LNCAP (cell line): ENCODE data around the gene CFL1.

Experiments
- TF ChIP-seq, protein P1 (sequence below): fragments of 450-650 bp; IDR thresholded peaks from 2 replicates; pipeline ENCODE4 v1.5.1; 2017; ENCODE audit warnings: mild to moderate bottlenecking

Gene CFL1

DNA sequence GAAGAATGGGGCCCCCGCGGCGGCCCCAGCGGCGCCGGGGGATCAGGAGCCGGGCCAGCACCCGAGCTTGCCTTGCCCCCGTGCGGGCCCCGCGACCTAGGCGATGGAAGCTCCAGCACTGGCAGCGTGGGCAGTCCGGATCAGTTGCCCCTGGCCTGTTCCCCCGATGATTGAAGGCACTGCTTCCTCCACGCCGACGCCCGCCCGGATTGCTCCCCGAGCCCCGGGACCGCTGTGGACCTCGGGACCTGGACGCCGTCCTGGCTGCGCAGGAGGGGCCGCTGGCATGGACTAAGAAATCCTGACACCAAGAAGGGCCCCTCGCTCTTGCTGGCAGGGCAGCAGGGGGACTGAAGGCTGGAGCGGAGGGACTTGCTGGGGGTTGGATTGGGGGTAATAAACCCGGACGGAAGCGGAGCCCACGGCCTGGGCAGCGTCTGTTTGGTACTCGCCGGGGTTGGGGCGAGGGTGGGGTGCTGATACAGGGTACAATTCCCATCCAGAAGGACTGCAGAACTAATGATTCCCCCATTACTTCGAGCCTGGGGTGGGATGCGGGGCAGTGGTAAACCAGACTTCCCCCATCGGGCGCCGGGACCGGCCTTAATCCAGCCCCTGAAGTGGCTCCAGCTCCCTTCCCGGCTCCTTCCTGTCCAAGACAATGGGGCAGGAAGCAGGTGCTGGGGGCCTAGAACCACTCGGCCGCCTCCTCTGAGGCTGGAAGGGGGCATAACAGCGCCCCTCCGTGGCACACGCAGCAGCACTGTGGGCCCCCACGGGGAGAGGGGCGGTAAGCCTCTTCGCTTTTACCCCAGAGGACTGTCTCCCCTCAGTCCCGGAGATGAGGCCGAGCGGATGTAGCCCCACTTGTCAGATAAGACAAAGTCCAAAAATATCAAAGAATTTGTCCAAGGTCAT is 33.5 kb upstream of the CFL1 start:
- TF ChIP-seq, protein P1, sequence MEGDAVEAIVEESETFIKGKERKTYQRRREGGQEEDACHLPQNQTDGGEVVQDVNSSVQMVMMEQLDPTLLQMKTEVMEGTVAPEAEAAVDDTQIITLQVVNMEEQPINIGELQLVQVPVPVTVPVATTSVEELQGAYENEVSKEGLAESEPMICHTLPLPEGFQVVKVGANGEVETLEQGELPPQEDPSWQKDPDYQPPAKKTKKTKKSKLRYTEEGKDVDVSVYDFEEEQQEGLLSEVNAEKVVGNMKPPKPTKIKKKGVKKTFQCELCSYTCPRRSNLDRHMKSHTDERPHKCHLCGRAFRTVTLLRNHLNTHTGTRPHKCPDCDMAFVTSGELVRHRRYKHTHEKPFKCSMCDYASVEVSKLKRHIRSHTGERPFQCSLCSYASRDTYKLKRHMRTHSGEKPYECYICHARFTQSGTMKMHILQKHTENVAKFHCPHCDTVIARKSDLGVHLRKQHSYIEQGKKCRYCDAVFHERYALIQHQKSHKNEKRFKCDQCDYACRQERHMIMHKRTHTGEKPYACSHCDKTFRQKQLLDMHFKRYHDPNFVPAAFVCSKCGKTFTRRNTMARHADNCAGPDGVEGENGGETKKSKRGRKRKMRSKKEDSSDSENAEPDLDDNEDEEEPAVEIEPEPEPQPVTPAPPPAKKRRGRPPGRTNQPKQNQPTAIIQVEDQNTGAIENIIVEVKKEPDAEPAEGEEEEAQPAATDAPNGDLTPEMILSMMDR = no peak

DNA sequence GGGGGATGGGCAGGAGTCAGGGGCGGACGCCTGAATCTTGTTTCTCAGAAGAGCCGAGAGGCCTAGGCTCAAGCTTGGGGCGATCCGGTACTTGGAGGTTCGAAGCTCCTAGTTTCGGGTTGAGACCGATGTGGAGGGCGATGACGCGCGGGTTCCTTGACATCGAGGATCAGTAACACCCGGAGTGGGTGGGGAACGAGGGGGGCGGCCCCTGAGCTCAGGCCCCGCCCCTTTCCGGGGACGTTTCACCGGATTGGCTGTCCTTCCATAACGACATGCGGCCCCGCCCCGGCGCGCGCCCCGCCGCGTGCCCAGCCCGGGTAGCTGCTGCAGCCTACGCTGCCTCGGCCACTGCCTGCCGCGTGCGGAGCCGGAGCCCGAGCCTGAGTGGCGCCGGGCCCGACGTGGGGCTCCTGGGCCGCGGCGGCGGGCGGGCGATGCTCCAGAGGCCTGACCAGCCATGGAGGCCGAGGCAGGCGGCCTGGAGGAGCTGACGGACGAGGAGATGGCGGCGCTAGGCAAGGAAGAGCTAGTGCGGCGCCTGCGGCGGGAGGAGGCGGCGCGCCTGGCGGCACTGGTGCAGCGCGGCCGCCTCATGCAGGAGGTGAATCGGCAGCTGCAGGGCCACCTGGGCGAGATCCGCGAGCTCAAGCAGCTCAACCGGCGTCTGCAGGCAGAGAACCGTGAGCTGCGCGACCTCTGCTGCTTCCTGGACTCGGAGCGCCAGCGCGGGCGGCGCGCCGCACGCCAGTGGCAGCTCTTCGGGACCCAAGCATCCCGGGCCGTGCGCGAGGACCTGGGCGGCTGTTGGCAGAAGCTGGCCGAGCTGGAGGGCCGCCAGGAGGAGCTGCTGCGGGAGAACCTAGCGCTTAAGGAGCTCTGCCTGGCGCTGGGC is 32.6 kb upstream of the CFL1 start, which contains the start of gene CCDC85B:
Gene CCDC85B, plus strand, starts transcription at position 350 of the 895 bp plus-strand sequence. Its CDS starts 111 bp downstream, at position 461.
- TF ChIP-seq, protein P1 = no peak; the same call in 1 of the 2 replicates

DNA sequence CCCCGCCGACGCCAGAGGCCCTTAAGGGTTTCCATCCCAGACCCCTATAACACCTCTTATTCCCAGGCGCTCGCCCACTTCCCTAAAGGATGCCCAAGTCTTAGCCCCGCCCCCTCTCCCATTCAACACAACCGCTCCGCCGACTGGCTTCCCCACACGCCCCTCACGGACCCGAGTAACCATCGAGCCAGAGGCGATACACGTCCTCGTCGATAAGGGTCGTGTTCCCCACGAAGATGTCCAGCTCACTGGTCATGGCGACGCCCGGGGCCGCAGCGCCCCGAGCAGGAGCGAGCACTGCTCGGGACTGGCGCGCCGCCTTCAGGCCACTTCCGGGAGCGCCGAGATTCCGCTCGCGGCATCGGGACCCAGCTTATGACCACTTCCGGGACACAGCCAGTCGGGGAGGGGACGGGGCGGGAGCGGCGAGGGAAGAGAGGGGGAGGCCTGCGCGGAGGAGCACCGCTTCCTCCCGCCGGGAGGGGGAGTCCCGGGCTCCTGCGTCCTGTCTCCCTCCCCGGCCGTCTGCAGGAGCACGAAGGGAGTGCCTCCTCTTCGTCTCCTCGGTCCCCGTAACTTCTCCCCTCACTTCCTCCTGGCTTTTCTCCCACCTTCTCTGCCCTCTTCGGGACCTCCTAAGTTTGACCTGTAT is 30.3 kb upstream of the CFL1 start, which contains the start of gene FIBP:
Gene FIBP, minus strand, starts transcription at position 309 of the 652 bp plus-strand sequence. Its CDS starts 53 bp downstream, at position 256.
- TF ChIP-seq, protein P1 = peak; percentile 87

DNA sequence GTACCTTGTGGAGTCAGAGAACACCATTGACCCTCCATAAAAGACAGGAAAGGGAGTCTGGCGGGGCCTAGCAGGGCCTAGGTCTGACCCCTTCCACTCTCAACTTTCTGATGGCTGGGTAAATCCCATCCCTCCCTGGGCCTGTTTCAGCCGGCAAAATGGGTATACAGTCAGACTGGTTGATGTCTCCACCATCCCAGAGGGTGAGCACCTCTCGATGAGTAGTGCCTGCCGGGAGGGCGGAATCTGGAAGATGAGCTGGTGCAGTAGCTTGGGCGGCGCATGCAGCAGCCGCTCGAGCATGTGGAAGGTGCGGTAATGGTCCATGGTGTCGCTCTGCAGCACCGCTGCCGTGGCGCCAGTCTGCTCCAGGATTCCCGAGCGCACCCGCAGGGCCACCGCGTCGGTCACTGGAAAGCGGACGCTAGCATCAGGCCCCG is 29.8 kb upstream of the CFL1 start:
- TF ChIP-seq, protein P1 = no peak

DNA sequence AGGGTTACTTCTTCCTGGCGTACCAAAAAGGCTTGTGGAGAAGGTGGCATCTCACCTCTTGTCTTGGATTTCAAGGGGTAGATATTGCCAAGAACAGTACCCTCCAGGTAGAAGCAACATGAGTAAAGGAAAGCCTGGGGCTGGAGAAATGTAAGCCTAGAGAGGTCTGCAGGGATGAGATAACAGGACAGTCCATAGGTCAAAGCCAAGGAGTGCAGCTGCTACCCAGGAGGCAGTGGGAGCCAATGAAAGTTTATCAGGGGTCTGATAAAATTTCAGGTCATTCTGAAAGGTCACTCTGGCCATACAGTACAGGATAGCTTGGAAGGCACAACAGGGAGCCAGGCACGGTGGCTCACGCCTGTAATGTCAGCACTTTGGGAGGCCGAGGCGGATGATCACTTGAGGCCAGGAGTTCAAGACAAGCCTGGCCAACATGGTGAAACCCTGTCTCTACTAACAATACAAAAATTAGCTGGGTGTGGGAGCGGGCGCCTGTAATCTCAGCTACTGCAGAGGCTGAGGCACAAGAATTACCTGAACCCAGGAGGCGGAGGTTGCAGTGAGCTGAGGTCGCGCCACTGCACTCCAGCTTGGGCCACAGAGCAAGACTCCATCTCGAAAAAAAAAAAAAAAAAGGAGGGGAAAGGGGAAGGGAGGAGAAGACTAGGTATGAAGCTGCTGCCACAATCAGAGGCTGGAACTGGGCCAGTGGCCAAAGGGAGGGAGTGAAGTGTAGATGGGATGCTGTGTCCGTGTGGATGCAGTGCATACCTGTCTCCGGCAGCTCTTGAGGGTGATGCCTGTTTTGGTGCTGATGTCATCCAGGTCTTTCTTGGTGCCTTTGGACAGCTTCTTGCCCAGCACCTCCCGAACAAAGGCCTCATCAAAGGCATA is 29.1 kb upstream of the CFL1 start:
- TF ChIP-seq, protein P1 = no peak

DNA sequence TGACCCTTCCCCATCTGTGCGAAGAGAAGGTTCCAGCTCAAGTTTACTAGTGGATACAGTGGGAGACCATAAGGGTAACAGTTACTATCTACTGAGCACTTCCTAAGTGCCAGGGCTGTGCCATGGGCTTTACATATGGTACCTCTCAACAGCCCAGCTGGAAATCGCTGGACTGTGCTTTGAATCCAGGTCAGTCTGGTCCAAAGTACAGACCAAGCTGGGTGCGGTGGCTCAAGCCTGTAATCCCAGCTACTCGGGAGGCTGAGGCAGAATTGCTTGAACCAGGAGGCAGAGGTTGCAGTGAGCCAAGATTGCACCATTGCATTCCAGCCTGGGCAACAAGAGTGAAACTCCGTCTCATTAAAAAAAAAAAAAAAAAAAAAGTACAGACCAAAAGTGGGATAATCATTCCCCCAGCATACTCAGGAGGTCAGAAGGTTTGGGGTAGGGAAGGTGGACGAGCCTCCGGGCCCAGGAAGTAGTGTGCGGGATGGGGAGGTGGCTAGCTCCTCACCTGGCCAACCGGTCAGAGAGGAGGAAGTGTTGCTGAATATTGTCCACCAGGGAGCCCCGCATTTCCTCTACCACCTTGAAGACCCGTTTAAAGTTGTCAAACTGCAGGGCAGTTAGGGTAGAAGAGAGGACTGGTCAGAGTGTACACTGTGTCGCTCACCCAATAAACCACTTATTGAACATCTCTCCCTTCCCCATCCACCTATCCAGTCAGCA is 28.0 kb upstream of the CFL1 start:
- TF ChIP-seq, protein P1 = no peak
